Activated CD8-positive, alpha-beta T cell treated with anti-CD3 and anti-CD28 coated beads for 36 hours (primary cell): ENCODE results near the gene PDZK1IP1. TPM values are rescaled to one million over a fixed set of nuclear protein-coding genes. Genes with fewer than 3 reads are reported as not detected.

Source experiments
- total RNA-seq, 2 experiments: library from RNA; stranded (reverse); gene quantifications; one replicate each; pipeline ENCODE4 v1.2.3, GENCODE V29; 2021

The PDZK1IP1 gene
- total RNA-seq, 2 experiments from 2014 or later = not detected

Other genes starting within 250 kb of the PDZK1IP1 start
- not detected for gene CYP4A11, start 248.6 kb downstream of the PDZK1IP1 start, total RNA-seq
- gene CYP4X1, start 166.4 kb downstream of the PDZK1IP1 start, total RNA-seq = not detected
- not detected for gene CYP4Z1, start 122.8 kb downstream of the PDZK1IP1 start, total RNA-seq
- gene CYP4A22, start 52.6 kb downstream of the PDZK1IP1 start, total RNA-seq = not detected
- gene TAL1, start 42.2 kb upstream of the PDZK1IP1 start, total RNA-seq = not detected
- 10 to 100 TPM; 22.8 to 24.5 TPM for gene STIL, start 124.1 kb upstream of the PDZK1IP1 start, total RNA-seq
- 100 to 1,000 TPM in 1 of 2 experiments, 10 to 100 TPM in 1; 99.7 to 101 TPM for gene CMPK1, start 143.8 kb upstream of the PDZK1IP1 start, total RNA-seq
- gene FOXE3, start 226.2 kb upstream of the PDZK1IP1 start, total RNA-seq = not detected
- under 1 TPM; 0.11 to 0.18 TPM for gene FOXD2, start 248.0 kb upstream of the PDZK1IP1 start, total RNA-seq